Uterus (tissue), 2 donors: Measurements from ENCODE around the gene RRAD.

Source experiments
- CTCF ChIP-seq, 4 experiments: fragments of 200-600 bp in 2 of 4; fragments of 450-650 bp in 2 of 4; sonication (generic) in 2 of 4; IDR thresholded peaks; one replicate each; pipeline ENCODE4 v1.5.1; 2016 to 2019; ENCODE audit warnings: antibody characterized with exemption in 4 of 4, mild to moderate bottlenecking in 2 of 4, moderate library complexity in 1 of 4
- POLR2A ChIP-seq, 2 donors: fragments of 450-650 bp; IDR thresholded peaks; one replicate each; pipeline ENCODE4 v1.6.1; 2016; ENCODE audit warnings: antibody characterized with exemption in 2 of 2, mild to moderate bottlenecking in 1 of 2, moderate library complexity in 1 of 2

GRCh38 chr16:66920299-66920590, 5.1 kb downstream of the RRAD start:
- TF ChIP-seq CTCF (IDR thresholded peaks at IDR 0.05): no peak
- TF ChIP-seq POLR2A (IDR thresholded peaks at IDR 0.05): no peak
